Measurements from ENCODE around the gene ZNF768. TPM values are rescaled to one million over a fixed set of nuclear protein-coding genes. Genes with fewer than 3 reads are reported as not detected.

Gene ZNF768
- total RNA-seq, 4 donors from 2014 or later, result 30.5 to 41.3 (median 36.6) TPM

DNA sequence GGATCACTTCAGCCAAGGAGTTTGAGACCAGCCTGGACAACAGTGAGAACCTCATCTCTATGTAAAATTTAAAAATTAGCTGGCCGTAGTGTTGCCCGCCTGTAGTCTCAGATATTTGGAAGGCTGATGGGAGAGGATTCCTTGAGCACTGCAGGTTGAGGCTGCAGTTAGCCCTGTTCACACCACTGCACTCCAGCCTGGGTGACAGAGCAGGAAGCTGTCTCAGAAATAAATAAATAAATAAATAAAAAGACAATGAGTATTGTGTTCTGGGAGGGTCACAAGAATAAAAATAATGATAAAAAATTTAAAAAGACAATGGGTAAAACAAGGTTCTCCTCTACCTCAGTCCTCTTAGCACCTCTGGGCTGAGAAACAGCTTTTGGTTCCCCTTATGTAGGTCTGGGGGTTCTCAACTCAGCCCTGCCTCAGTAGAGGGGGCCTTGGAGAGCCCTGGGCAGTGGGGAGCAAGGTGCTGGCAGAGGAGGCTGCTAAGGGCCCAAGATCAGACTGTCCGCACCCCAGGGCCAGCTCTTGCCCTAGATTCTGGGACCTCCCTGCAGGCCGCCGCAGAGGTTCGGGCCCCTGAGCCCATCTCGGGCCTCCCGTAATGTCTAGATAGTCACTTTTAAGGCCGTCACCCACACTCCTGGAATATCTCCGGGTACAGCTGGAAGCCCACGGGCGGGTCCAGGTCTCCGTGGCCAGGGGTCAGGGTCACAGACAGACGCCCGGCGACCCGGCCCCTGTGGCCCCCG lies 28.4 kb upstream of the ZNF768 start:
- TF ChIP-seq, protein P1, sequence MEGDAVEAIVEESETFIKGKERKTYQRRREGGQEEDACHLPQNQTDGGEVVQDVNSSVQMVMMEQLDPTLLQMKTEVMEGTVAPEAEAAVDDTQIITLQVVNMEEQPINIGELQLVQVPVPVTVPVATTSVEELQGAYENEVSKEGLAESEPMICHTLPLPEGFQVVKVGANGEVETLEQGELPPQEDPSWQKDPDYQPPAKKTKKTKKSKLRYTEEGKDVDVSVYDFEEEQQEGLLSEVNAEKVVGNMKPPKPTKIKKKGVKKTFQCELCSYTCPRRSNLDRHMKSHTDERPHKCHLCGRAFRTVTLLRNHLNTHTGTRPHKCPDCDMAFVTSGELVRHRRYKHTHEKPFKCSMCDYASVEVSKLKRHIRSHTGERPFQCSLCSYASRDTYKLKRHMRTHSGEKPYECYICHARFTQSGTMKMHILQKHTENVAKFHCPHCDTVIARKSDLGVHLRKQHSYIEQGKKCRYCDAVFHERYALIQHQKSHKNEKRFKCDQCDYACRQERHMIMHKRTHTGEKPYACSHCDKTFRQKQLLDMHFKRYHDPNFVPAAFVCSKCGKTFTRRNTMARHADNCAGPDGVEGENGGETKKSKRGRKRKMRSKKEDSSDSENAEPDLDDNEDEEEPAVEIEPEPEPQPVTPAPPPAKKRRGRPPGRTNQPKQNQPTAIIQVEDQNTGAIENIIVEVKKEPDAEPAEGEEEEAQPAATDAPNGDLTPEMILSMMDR (IDR thresholded peaks at IDR 0.05), result no peak
- TF ChIP-seq POLR2AphosphoS5 (IDR thresholded peaks at IDR 0.05), result no peak
- no peak for TF ChIP-seq EP300 (IDR thresholded peaks at IDR 0.05)
- TF ChIP-seq POLR2A (IDR thresholded peaks at IDR 0.05), result no peak
- no peaks in the 10 kb centered on the region for H3K9me3 ChIP-seq
- 96% methylated on average over 18 of the region's 18 CpGs for WGBS
- H3K27ac ChIP-seq, result no peak overlapping the region
- no peak for DNase-seq (ENCODE audit: low spot score in 2 of 2)
- no peaks in the 10 kb centered on the region for H3K27me3 ChIP-seq
- H3K36me3 ChIP-seq, result peaks cover 31% of the 10 kb centered on the region
- no peak overlapping the region for H3K4me3 ChIP-seq
- H3K4me1 ChIP-seq, result peaks cover 38% of the 10 kb centered on the region

DNA sequence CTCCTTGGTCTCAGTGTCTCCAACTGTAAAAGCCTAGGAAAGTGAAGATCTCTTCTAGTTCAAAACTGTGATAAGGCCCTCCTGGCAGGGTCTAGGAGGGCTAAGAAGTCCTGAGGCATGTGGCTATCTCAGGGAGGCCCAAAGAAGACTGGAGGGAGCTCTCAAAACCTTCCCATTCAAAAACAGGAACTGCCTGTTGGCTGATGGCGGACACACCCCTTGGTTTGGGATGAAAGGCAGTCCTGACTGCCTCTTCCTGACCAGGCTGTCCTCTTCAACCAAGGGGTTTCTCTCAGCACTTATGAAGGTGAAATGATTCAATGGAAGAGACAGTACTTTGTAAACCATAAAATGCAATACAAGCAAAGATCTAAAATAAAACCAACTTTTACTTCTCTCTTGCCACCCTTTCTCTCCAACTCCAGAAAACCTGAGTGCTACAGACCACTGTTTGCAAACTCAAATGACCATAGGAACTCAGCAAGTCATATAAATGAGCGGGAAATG lies 27.1 kb upstream of the ZNF768 start:
- Histone ChIP-seq H3K27me3 (no peaks in the 10 kb centered on the region), H3K9me3 (no peaks in the 10 kb centered on the region), H3K36me3 (peaks cover 31% of the 10 kb centered on the region), H3K27ac (no peak overlapping the region), H3K4me3 (no peak overlapping the region), H3K4me1 (peaks cover 34% of the 10 kb centered on the region)
- 78% methylated on average over 2 of the region's 2 CpGs for WGBS
- no peak for DNase-seq (ENCODE audit: low spot score in 2 of 2)
- TF ChIP-seq, protein P1 (IDR thresholded peaks at IDR 0.05), result no peak
- TF ChIP-seq EP300 (IDR thresholded peaks at IDR 0.05) (no peak), POLR2AphosphoS5 (IDR thresholded peaks at IDR 0.05) (no peak), POLR2A (IDR thresholded peaks at IDR 0.05) (no peak)

DNA sequence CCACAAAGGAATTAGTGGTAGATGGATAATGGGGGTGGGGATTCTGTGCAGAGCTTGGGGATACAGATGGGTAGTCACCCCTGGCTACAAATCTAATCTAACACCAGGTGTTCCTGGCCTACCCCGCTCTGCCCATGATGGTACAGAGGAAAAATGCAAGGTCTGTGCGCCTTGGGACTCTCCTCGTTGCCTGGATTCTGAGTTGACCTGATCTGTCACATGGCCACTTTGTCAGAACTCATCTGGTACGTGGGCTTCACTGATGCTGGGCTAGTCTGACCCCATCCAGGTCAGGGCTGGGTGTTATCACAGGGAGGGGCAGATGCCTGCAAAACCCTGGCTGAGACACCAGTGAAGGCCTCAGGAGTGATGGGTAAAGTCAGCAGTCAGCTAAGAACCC lies 26.6 kb upstream of the ZNF768 start:
- Histone ChIP-seq H3K4me1 (peaks cover 33% of the 10 kb centered on the region), H3K36me3 (peaks cover 31% of the 10 kb centered on the region), H3K27me3 (no peaks in the 10 kb centered on the region), H3K9me3 (no peaks in the 10 kb centered on the region), H3K4me3 (no peak overlapping the region), H3K27ac (no peak overlapping the region)
- 95% methylated on average over 4 of the region's 4 CpGs for WGBS
- TF ChIP-seq POLR2AphosphoS5 (IDR thresholded peaks at IDR 0.05) (no peak), POLR2A (IDR thresholded peaks at IDR 0.05) (no peak)
- no peak for DNase-seq (ENCODE audit: low spot score in 2 of 2)

DNA sequence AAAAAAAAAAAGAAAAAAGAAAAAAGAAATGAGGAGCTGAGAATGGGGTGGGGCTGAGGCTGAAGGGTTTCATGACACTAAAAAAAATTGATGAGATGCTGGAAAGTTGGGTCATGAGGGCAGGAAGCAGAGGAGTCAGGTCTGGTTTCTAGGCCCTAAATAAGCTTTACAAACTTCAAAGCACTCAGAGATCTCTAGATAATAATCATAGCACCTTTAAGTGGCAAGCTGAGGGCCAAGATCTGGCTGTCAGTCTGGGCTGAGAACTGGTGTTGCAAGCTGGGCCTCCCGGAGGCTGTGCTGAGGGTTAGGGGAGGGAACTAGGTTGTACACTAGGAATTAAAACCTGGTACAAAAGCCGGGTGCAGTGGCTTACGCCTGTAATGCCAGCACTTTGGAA lies 25.4 kb upstream of the ZNF768 start:
- Histone ChIP-seq H3K9me3 (no peaks in the 10 kb centered on the region), H3K4me1 (peaks cover 23% of the 10 kb centered on the region), H3K36me3 (peaks cover 31% of the 10 kb centered on the region), H3K27me3 (no peaks in the 10 kb centered on the region), H3K27ac (no peak overlapping the region), H3K4me3 (no peak overlapping the region)
- 64% methylated on average over 3 of the region's 3 CpGs for WGBS
- no peak for DNase-seq (ENCODE audit: low spot score in 2 of 2)
- TF ChIP-seq, protein P1 (IDR thresholded peaks at IDR 0.05), result no peak
- TF ChIP-seq EP300 (IDR thresholded peaks at IDR 0.05), result no peak
- no peak for TF ChIP-seq POLR2AphosphoS5 (IDR thresholded peaks at IDR 0.05)
- no peak for TF ChIP-seq POLR2A (IDR thresholded peaks at IDR 0.05)

GRCh38 chr16:30548416-30549253 lies 22.3 kb upstream of the ZNF768 start:
- peaks cover 7% of the 10 kb centered on the region for H3K36me3 ChIP-seq
- WGBS, result 78% methylated on average over 8 of the region's 8 CpGs
- no peak overlapping the region for H3K27ac ChIP-seq
- H3K4me1 ChIP-seq, result peaks cover 15% of the 10 kb centered on the region
- H3K4me3 ChIP-seq, result no peak overlapping the region
- DNase-seq (ENCODE audit: low spot score in 2 of 2), result no peak
- H3K9me3 ChIP-seq, result no peaks in the 10 kb centered on the region
- TF ChIP-seq, protein P1 (IDR thresholded peaks at IDR 0.05), result no peak
- TF ChIP-seq POLR2A (IDR thresholded peaks at IDR 0.05) (no peak), EP300 (IDR thresholded peaks at IDR 0.05) (no peak), POLR2AphosphoS5 (IDR thresholded peaks at IDR 0.05) (no peak)
- H3K27me3 ChIP-seq, result no peaks in the 10 kb centered on the region

Measured in suprapubic skin (tissue), 4 donors.